WTC11 (cell line): Measurements from ENCODE around the gene ZNF394.
"Not testable (repeated sequence)": the region's sequence is repeated elsewhere in the genome, so short reads cannot be mapped to it uniquely, and the experiment has no call there.

ENCODE experiments used
- AFF4 ChIP-seq: sonication (generic); formaldehyde crosslinking; IDR thresholded peaks from 2 replicates; pipeline ENCODE4 v1.8.1; 2023; ENCODE audit warnings: mild to moderate bottlenecking, missing genetic modification reagents, borderline replicate concordance
- E2F5 ChIP-seq: sonication (generic); formaldehyde crosslinking; IDR thresholded peaks from 2 replicates; pipeline ENCODE4 v1.8.1; 2022; ENCODE audit warnings: mild to moderate bottlenecking, moderate library complexity, missing genetic modification reagents
- FOXK1 ChIP-seq: sonication (generic); formaldehyde crosslinking; IDR thresholded peaks from 2 replicates; pipeline ENCODE4 v1.8.0; 2022; ENCODE audit warnings: mild to moderate bottlenecking, moderate library complexity, missing genetic modification reagents
- NFYB ChIP-seq: sonication (generic); formaldehyde crosslinking; conservative IDR thresholded peaks from 2 replicates; pipeline ENCODE4 v1.8.0; 2022; ENCODE audit warnings: low read depth, missing genetic modification reagents
- SMAD3 ChIP-seq: sonication (generic); formaldehyde crosslinking; IDR thresholded peaks from 2 replicates; pipeline ENCODE4 v1.8.0; 2022; ENCODE audit warnings: missing genetic modification reagents, mild to moderate bottlenecking, borderline replicate concordance
- SP1 ChIP-seq: sonication (generic); formaldehyde crosslinking; conservative IDR thresholded peaks from 2 replicates; pipeline ENCODE4 v1.8.1; 2022; ENCODE audit warnings: missing genetic modification reagents
- ZNF423 ChIP-seq: fragments of 250-450 bp; sonication (Bioruptor Pico); IDR thresholded peaks from 2 replicates; pipeline ENCODE4 v2.1.2; 2022; ENCODE audit warnings: mild to moderate bottlenecking, moderate library complexity
- TF ChIP-seq, protein P1 (sequence below): fragments of 200-600 bp; IDR thresholded peaks from 2 replicates; pipeline ENCODE4 v1.8.0; 2022; ENCODE audit warnings: antibody characterized with exemption

- TF ChIP-seq, protein P1, sequence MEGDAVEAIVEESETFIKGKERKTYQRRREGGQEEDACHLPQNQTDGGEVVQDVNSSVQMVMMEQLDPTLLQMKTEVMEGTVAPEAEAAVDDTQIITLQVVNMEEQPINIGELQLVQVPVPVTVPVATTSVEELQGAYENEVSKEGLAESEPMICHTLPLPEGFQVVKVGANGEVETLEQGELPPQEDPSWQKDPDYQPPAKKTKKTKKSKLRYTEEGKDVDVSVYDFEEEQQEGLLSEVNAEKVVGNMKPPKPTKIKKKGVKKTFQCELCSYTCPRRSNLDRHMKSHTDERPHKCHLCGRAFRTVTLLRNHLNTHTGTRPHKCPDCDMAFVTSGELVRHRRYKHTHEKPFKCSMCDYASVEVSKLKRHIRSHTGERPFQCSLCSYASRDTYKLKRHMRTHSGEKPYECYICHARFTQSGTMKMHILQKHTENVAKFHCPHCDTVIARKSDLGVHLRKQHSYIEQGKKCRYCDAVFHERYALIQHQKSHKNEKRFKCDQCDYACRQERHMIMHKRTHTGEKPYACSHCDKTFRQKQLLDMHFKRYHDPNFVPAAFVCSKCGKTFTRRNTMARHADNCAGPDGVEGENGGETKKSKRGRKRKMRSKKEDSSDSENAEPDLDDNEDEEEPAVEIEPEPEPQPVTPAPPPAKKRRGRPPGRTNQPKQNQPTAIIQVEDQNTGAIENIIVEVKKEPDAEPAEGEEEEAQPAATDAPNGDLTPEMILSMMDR, result not testable (repeated sequence)
- TF ChIP-seq SMAD3; NFYB; AFF4; SP1 (CRISPR knock-in tag); FOXK1; E2F5; ZNF423: not testable (repeated sequence)
These were observed 49.5 kb upstream of the ZNF394 start for GRCh38 chr7:99549545-99549944.
